Mammary epithelial cell (primary cell): ENCODE measurements around the gene ALK.

Experiments used
- EZH2 ChIP-seq: IDR thresholded peaks from 2 replicates; pipeline ENCODE4 v1.6.1; 2012; ENCODE audit warnings: low read length, inconsistent platforms, borderline replicate concordance
- TF ChIP-seq, protein P1 (sequence below), 2 donors: IDR thresholded peaks in 1 of 2; conservative IDR thresholded peaks in 1 of 2; 2 replicates each; pipeline ENCODE4 v1.5.1; 2011 to 2012; ENCODE audit warnings: inconsistent platforms in 2 of 2, low read length in 2 of 2, mild to moderate bottlenecking in 2 of 2, control low read depth in 1 of 2, low read depth in 1 of 2; ENCODE audit not compliant: insufficient read depth in 1 of 2; ENCODE audit errors: extremely low read depth in 1 of 2

DNA sequence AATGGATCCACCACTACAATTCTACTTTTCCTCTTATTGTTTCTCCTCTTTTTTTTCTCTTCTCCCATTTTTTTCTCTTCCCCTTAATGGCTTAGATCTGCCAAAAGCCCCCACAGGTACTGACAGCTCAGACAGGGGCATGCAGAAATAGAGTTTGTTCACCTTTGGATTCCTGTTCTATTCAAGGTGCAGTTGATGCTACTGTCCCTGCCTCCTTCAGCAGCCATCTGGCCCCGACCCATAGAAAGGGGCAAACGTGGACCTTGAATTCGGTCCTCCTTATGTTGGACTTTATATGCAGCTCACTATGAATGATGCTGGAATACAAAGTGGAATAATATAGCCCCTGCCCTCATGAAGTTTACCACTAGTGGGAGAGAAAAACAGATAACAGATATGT, 27.7 kb upstream of the ALK start:
- TF ChIP-seq, protein P1, sequence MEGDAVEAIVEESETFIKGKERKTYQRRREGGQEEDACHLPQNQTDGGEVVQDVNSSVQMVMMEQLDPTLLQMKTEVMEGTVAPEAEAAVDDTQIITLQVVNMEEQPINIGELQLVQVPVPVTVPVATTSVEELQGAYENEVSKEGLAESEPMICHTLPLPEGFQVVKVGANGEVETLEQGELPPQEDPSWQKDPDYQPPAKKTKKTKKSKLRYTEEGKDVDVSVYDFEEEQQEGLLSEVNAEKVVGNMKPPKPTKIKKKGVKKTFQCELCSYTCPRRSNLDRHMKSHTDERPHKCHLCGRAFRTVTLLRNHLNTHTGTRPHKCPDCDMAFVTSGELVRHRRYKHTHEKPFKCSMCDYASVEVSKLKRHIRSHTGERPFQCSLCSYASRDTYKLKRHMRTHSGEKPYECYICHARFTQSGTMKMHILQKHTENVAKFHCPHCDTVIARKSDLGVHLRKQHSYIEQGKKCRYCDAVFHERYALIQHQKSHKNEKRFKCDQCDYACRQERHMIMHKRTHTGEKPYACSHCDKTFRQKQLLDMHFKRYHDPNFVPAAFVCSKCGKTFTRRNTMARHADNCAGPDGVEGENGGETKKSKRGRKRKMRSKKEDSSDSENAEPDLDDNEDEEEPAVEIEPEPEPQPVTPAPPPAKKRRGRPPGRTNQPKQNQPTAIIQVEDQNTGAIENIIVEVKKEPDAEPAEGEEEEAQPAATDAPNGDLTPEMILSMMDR (conservative IDR thresholded peaks at IDR 0.05 in 1 of 2, IDR thresholded peaks at IDR 0.05 in 1 of 2; ENCODE audit: extremely low read depth in 1 of 2, insufficient read depth in 1 of 2, low read depth in 1 of 2, low read length in 2 of 2): no peak
- TF ChIP-seq EZH2: no peak
